HCT116 (cell line): ENCODE results near the gene HNMT. TPM values are rescaled to one million over a fixed set of nuclear protein-coding genes. Genes with fewer than 3 reads are reported as not detected.

Source experiments
- ATAC-seq: fragments of 200-7000 bp; cut with Tn5 transposase; 2 replicates; pipeline ENCODE4 v1.9.1; 2020; ENCODE audit warnings: mild to moderate bottlenecking, moderate library complexity
- BruUV-seq: library from RNA; stranded (reverse); fragments of 400-500 nt; replicated peaks from 2 replicates; lab custom pipeline; 2021; lab: Mats Ljungman, UMichigan
- CTCF ChIA-PET: fragments of 300-600 bp; sonication (Branson Sonifier 250); formaldehyde crosslinking; loops from one replicate; lab custom pipeline; 2021; ENCODE audit warnings: antibody characterized with exemption; lab: Charles Lee
- POLR2A ChIA-PET: fragments of 300-600, 350-600 bp; sonication (Branson Sonifier 250); formaldehyde crosslinking; loops from one replicate; lab custom pipeline; 2021; ENCODE audit warnings: antibody characterized with exemption; lab: Charles Lee
- RAD21 ChIA-PET, 2 experiments: fragments of 300-600 bp; sonication (Branson Sonifier 250); formaldehyde crosslinking; loops; one replicate each; lab custom pipeline; 2023; ENCODE audit warnings: low total read pairs in 2 of 2; ENCODE audit not compliant: uncharacterized antibody in 2 of 2, unreplicated experiment in 2 of 2, low non-redundant PET in 1 of 2; lab: Charles Lee
- DNase-seq: peaks from one replicate; pipeline ENCODE4 v3.0.0-alpha.2; 2010; ENCODE audit warnings: low read depth, low spot score
- H2AFZ ChIP-seq: fragments of 200-600 bp; shearing (Covaris generic), sonication (generic); 2 replicates; pipeline ENCODE4 v1.6.1; 2017; ENCODE audit warnings: low read depth, mixed run types, mixed read lengths, antibody characterized with exemption, low read length; ENCODE audit not compliant: poor library complexity, severe bottlenecking
- H3K27ac ChIP-seq: 2 replicates; pipeline ENCODE4 v1.5.1; 2012; ENCODE audit warnings: low read depth, low read length
- H3K27me3 ChIP-seq: fragments of 200-600 bp; sonication (generic); 2 replicates; pipeline ENCODE4 v1.6.1; 2016; ENCODE audit warnings: mixed run types, low read length, mixed read lengths; ENCODE audit not compliant: insufficient read depth
- H3K36me3 ChIP-seq, 2 experiments: fragments of 200-500 bp in 1 of 2; fragments of 200-600 bp in 1 of 2; sonication (Bioruptor generic) in 1 of 2; sonication (generic) in 1 of 2; 2 replicates each; pipeline versions ENCODE4 v1.5.1 to v1.6.1; 2014 to 2016; ENCODE audit warnings: low read length in 2 of 2, inconsistent platforms in 1 of 2, mixed read lengths in 1 of 2, mixed run types in 1 of 2; ENCODE audit not compliant: insufficient read depth in 2 of 2, control insufficient read depth in 1 of 2
- H3K4me1 ChIP-seq, 2 experiments: fragments of 200-600 bp in 1 of 2; sonication (generic) in 1 of 2; 2 replicates each; pipeline versions ENCODE4 v1.5.1 to v1.6.1; 2012 to 2017; ENCODE audit warnings: low read length in 2 of 2, inconsistent platforms in 1 of 2, mild to moderate bottlenecking in 1 of 2, mixed read lengths in 1 of 2, mixed run types in 1 of 2, moderate library complexity in 1 of 2; ENCODE audit not compliant: insufficient read depth in 2 of 2, control insufficient read depth in 1 of 2
- H3K4me2 ChIP-seq: fragments of 200-600 bp; sonication (generic); 2 replicates; pipeline ENCODE4 v1.6.1; 2017; ENCODE audit warnings: mixed run types, low read length, mixed read lengths
- H3K4me3 ChIP-seq, 2 experiments: fragments of 200-600 bp in 1 of 2; sonication (generic) in 1 of 2; replicated peaks in 1 of 2; 2 replicates each; pipeline ENCODE4 v1.5.1; 2011 to 2016; ENCODE audit warnings: low read length in 2 of 2, control low read depth in 1 of 2, low read depth in 1 of 2, mild to moderate bottlenecking in 1 of 2, mixed read lengths in 1 of 2, mixed run types in 1 of 2
- H3K79me2 ChIP-seq: fragments of 200-600 bp; sonication (generic); 2 replicates; pipeline ENCODE4 v1.6.1; 2017; ENCODE audit warnings: mild to moderate bottlenecking, mixed run types, low read length, moderate library complexity, mixed read lengths; ENCODE audit not compliant: insufficient read depth
- H3K9ac ChIP-seq: fragments of 200-600 bp; sonication (generic); 2 replicates; pipeline ENCODE4 v1.6.1; 2016; ENCODE audit warnings: low read length, mixed read lengths
- H3K9me2 ChIP-seq: fragments of 200-600 bp; sonication (generic), shearing (Covaris generic); 2 replicates; pipeline ENCODE4 v1.6.1; 2017; ENCODE audit warnings: mixed run types, mild to moderate bottlenecking, moderate library complexity; ENCODE audit not compliant: insufficient read depth
- H3K9me3 ChIP-seq, 2 experiments: fragments of 200-500 bp in 1 of 2; fragments of 200-600 bp in 1 of 2; sonication (Bioruptor generic) in 1 of 2; sonication (generic) in 1 of 2; 2 replicates each; pipeline ENCODE4 v1.6.1; 2014 to 2017; ENCODE audit warnings: low read length in 2 of 2, mixed read lengths in 2 of 2, inconsistent platforms in 1 of 2, low read depth in 1 of 2, mild to moderate bottlenecking in 1 of 2, mixed run types in 1 of 2, moderate library complexity in 1 of 2; ENCODE audit not compliant: control insufficient read depth in 1 of 2, insufficient read depth in 1 of 2
- H4K20me1 ChIP-seq: fragments of 200-600 bp; sonication (generic), shearing (Covaris generic); 2 replicates; pipeline ENCODE4 v1.6.1; 2017; ENCODE audit warnings: mixed run types, mild to moderate bottlenecking, moderate library complexity; ENCODE audit not compliant: insufficient read depth
- EGR1 ChIP-seq: IDR thresholded peaks from 2 replicates; pipeline ENCODE4 v1.6.1; 2012; ENCODE audit warnings: low read depth
- ELF1 ChIP-seq: IDR thresholded peaks from 2 replicates; pipeline ENCODE4 v1.6.1; 2012; ENCODE audit warnings: low read depth, borderline replicate concordance
- EZH2 ChIP-seq: fragments of 200-600 bp; sonication (generic); IDR thresholded peaks from 2 replicates; pipeline ENCODE4 v1.6.1; 2017; ENCODE audit warnings: antibody characterized with exemption, mixed run types
- FOSL1 ChIP-seq: IDR thresholded peaks from 2 replicates; pipeline ENCODE4 v1.6.1; 2012; ENCODE audit warnings: low read depth
- JUND ChIP-seq: IDR thresholded peaks from 2 replicates; pipeline ENCODE4 v1.6.1; 2012
- RAD21 ChIP-seq: IDR thresholded peaks from 2 replicates; pipeline ENCODE4 v1.6.1; 2012; ENCODE audit warnings: low read depth, mild to moderate bottlenecking
- SP1 ChIP-seq: IDR thresholded peaks from 2 replicates; pipeline ENCODE4 v1.6.1; 2012; ENCODE audit warnings: low read depth
- SRF ChIP-seq: IDR thresholded peaks from 2 replicates; pipeline ENCODE4 v1.6.1; 2012; ENCODE audit warnings: low read depth
- ZFX ChIP-seq: fragments of 450-650 bp; IDR thresholded peaks from 2 replicates; pipeline ENCODE4 v1.6.1; 2017
- ZNF274 ChIP-seq: fragments of 200-500 bp; sonication (Bioruptor generic); IDR thresholded peaks from 2 replicates; pipeline ENCODE4 v1.6.1; 2014; ENCODE audit warnings: mild to moderate bottlenecking, low read depth, low read length, inconsistent platforms
- intact Hi-C: fragments of 100-400 bp; cut with micrococcal nuclease; formaldehyde crosslinking; loops from 2 replicates; pipeline ENCODE4 v1.10.0; 2022
- total RNA-seq: library from RNA; stranded (reverse); gene quantifications from one replicate; pipeline ENCODE4 v1.2.1, GENCODE V29; 2021; ENCODE audit not compliant: unreplicated experiment
- TF ChIP-seq, protein P1 (sequence below): IDR thresholded peaks from 2 replicates; pipeline ENCODE4 v1.6.1; 2012; ENCODE audit warnings: low read depth
- TF ChIP-seq, protein P2 (sequence below): IDR thresholded peaks from 2 replicates; pipeline ENCODE4 v1.6.1; 2012
- TF ChIP-seq, protein P3 (sequence below): IDR thresholded peaks from 2 replicates; pipeline ENCODE4 v1.6.1; 2011; ENCODE audit warnings: mild to moderate bottlenecking, low read length, moderate library complexity; ENCODE audit not compliant: insufficient replicate concordance; ENCODE audit errors: extremely low read depth
- TF ChIP-seq, protein P4 (sequence below): IDR thresholded peaks from 2 replicates; pipeline ENCODE4 v1.6.1; 2012
- TF ChIP-seq, protein P5 (sequence below), 3 experiments: fragments of 200-600 bp in 1 of 3; sonication (generic) in 1 of 3; IDR thresholded peaks in 2 of 3; conservative IDR thresholded peaks in 1 of 3; 2 replicates each; pipeline ENCODE4 v1.5.1; 2012 to 2017; ENCODE audit warnings: low read depth in 2 of 3, low read length in 2 of 3, antibody characterized with exemption in 1 of 3, borderline replicate concordance in 1 of 3, control low read depth in 1 of 3, mild to moderate bottlenecking in 1 of 3, mixed read lengths in 1 of 3, mixed run types in 1 of 3, moderate library complexity in 1 of 3; ENCODE audit not compliant: insufficient read depth in 1 of 3

The HNMT gene
- total RNA-seq, 1 experiment from 2014 or later, result not detected

DNA sequence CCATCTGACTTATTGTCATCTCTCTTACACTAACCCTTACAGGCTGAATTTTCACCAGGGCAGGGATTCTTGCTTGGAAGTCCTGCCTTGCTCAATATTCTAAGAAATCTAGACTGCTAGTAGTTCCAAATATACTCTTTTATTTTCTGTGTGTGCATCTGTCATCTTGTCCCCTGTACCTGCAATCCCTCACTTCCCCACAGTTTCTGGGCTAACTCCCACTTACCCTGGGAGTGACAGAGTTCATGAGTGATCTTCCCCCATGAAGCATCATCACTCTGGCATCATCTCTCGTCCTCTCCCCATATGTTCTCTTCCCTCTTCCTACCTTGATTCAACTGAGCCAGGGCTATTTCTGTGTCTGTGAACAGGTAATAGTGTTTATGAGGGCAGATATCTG lies 35.7 kb downstream of the HNMT start:
- no peaks in the 10 kb centered on the region for H3K4me1 ChIP-seq
- TF ChIP-seq, protein P1, sequence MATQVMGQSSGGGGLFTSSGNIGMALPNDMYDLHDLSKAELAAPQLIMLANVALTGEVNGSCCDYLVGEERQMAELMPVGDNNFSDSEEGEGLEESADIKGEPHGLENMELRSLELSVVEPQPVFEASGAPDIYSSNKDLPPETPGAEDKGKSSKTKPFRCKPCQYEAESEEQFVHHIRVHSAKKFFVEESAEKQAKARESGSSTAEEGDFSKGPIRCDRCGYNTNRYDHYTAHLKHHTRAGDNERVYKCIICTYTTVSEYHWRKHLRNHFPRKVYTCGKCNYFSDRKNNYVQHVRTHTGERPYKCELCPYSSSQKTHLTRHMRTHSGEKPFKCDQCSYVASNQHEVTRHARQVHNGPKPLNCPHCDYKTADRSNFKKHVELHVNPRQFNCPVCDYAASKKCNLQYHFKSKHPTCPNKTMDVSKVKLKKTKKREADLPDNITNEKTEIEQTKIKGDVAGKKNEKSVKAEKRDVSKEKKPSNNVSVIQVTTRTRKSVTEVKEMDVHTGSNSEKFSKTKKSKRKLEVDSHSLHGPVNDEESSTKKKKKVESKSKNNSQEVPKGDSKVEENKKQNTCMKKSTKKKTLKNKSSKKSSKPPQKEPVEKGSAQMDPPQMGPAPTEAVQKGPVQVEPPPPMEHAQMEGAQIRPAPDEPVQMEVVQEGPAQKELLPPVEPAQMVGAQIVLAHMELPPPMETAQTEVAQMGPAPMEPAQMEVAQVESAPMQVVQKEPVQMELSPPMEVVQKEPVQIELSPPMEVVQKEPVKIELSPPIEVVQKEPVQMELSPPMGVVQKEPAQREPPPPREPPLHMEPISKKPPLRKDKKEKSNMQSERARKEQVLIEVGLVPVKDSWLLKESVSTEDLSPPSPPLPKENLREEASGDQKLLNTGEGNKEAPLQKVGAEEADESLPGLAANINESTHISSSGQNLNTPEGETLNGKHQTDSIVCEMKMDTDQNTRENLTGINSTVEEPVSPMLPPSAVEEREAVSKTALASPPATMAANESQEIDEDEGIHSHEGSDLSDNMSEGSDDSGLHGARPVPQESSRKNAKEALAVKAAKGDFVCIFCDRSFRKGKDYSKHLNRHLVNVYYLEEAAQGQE, result no peak
- no peak for TF ChIP-seq ZNF274
- no peak for TF ChIP-seq EGR1
- TF ChIP-seq RAD21, result no peak
- TF ChIP-seq, protein P2, sequence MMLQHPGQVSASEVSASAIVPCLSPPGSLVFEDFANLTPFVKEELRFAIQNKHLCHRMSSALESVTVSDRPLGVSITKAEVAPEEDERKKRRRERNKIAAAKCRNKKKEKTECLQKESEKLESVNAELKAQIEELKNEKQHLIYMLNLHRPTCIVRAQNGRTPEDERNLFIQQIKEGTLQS, result no peak
- no peak for TF ChIP-seq EZH2
- TF ChIP-seq, protein P3, sequence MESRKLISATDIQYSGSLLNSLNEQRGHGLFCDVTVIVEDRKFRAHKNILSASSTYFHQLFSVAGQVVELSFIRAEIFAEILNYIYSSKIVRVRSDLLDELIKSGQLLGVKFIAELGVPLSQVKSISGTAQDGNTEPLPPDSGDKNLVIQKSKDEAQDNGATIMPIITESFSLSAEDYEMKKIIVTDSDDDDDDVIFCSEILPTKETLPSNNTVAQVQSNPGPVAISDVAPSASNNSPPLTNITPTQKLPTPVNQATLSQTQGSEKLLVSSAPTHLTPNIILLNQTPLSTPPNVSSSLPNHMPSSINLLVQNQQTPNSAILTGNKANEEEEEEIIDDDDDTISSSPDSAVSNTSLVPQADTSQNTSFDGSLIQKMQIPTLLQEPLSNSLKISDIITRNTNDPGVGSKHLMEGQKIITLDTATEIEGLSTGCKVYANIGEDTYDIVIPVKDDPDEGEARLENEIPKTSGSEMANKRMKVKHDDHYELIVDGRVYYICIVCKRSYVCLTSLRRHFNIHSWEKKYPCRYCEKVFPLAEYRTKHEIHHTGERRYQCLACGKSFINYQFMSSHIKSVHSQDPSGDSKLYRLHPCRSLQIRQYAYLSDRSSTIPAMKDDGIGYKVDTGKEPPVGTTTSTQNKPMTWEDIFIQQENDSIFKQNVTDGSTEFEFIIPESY, result no peak
- no peak for TF ChIP-seq ZFX
- no peak for TF ChIP-seq SRF
- TF ChIP-seq, protein P4, sequence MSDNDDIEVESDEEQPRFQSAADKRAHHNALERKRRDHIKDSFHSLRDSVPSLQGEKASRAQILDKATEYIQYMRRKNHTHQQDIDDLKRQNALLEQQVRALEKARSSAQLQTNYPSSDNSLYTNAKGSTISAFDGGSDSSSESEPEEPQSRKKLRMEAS, result no peak
- TF ChIP-seq FOSL1, result no peak
- no peak for TF ChIP-seq SP1
- TF ChIP-seq, protein P5, sequence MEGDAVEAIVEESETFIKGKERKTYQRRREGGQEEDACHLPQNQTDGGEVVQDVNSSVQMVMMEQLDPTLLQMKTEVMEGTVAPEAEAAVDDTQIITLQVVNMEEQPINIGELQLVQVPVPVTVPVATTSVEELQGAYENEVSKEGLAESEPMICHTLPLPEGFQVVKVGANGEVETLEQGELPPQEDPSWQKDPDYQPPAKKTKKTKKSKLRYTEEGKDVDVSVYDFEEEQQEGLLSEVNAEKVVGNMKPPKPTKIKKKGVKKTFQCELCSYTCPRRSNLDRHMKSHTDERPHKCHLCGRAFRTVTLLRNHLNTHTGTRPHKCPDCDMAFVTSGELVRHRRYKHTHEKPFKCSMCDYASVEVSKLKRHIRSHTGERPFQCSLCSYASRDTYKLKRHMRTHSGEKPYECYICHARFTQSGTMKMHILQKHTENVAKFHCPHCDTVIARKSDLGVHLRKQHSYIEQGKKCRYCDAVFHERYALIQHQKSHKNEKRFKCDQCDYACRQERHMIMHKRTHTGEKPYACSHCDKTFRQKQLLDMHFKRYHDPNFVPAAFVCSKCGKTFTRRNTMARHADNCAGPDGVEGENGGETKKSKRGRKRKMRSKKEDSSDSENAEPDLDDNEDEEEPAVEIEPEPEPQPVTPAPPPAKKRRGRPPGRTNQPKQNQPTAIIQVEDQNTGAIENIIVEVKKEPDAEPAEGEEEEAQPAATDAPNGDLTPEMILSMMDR (IDR thresholded peaks at IDR 0.05 in 2 of 3, conservative IDR thresholded peaks at IDR 0.05 in 1 of 3; ENCODE audit: borderline replicate concordance in 1 of 3, insufficient read depth in 1 of 3, low read depth in 2 of 3, low read length in 2 of 3), result no peak
- TF ChIP-seq ELF1, result no peak
- no peak for TF ChIP-seq JUND
- TF ChIP-seq, all 23 proteins: peak for 0
- RAD21 ChIA-PET, result no interaction called here
- no peak overlapping the region for H3K27ac ChIP-seq
- CTCF ChIA-PET, result no interaction called here
- H3K79me2 ChIP-seq, result no peaks in the 10 kb centered on the region
- no peaks in the 10 kb centered on the region for H3K9me3 ChIP-seq
- no peak for ATAC-seq
- no peaks in the 10 kb centered on the region for H3K9me2 ChIP-seq
- no peak overlapping the region for H3K4me3 ChIP-seq
- BruUV-seq, result no TSS peak
- H3K4me2 ChIP-seq, result no peak overlapping the region
- intact Hi-C loops, result no loop called here
- POLR2A ChIA-PET, result no interaction called here
- no peak overlapping the region for H2AFZ ChIP-seq
- no peaks in the 10 kb centered on the region for H3K36me3 ChIP-seq
- no peaks in the 10 kb centered on the region for H4K20me1 ChIP-seq
- no peak overlapping the region for H3K9ac ChIP-seq
- H3K27me3 ChIP-seq, result no peaks in the 10 kb centered on the region
- DNase-seq, result no peak
